K562 (cell line): ENCODE results near the gene MN1. TPM values are rescaled to one million over a fixed set of nuclear protein-coding genes. Genes with fewer than 3 reads are reported as not detected.

ENCODE experiments used
- ATAC-seq: fragments of 200-7000 bp; cut with Tn5 transposase; 3 replicates; pipeline ENCODE4 v1.9.1; 2020; ENCODE audit warnings: moderate library complexity
- BruUV-seq: library from RNA; stranded (reverse); fragments of 400-500 nt; replicated peaks from 2 replicates; lab custom pipeline; 2021; lab: Mats Ljungman, UMichigan
- CTCF ChIA-PET: fragments of 300-600 bp; formaldehyde crosslinking; extraction: SDS; loops from one replicate; lab custom pipeline; 2021; ENCODE audit warnings: low intra/inter-chr PET ratio; lab: Yijun Ruan, JAX
- POLR2A ChIA-PET: fragments of 300-600, 350-650 bp; sonication (Branson Sonifier 250); formaldehyde crosslinking; extraction: SDS; loops from one replicate; lab custom pipeline; 2021; ENCODE audit warnings: antibody characterized with exemption, inconsistent platforms; lab: Yijun Ruan, JAX
- DNase-seq, 4 experiments: peaks; one replicate each; pipeline versions ENCODE4 v3.0.0 to v3.0.0-alpha.2; 2011 to 2018; ENCODE audit warnings: low spot score in 3 of 4, mixed read lengths in 3 of 4; ENCODE audit errors: extremely low read depth in 1 of 4
- FAIRE-seq: peaks from 2 replicates; lab custom pipeline; 2011; peaks lifted over from hg19 to GRCh38; lab: Jason Lieb, UNC
- H2AFZ ChIP-seq: 2 replicates; pipeline ENCODE4 v1.6.0; 2011; ENCODE audit warnings: low read depth, low read length, control low read depth, inconsistent platforms
- H3K27ac ChIP-seq: fragments of 200-600 bp; 3 replicates; pipeline ENCODE4 v1.8.0; 2011; ENCODE audit warnings: low read depth, mild to moderate bottlenecking, control low read depth, inconsistent platforms, low read length, moderate library complexity, mixed read lengths; ENCODE audit errors: extremely low read depth
- H3K27me3 ChIP-seq, 2 experiments: fragments of 300-600 bp in 1 of 2; 2 replicates in 1 of 2; 3 replicates in 1 of 2; pipeline versions ENCODE4 v1.6.0 to v1.8.0; 2011; ENCODE audit warnings: inconsistent platforms in 2 of 2, low read length in 2 of 2, mild to moderate bottlenecking in 1 of 2, mixed read lengths in 1 of 2, moderate library complexity in 1 of 2; ENCODE audit not compliant: control insufficient read depth in 2 of 2, insufficient read depth in 2 of 2
- H3K36me3 ChIP-seq: fragments of 300-600 bp; 3 replicates; pipeline ENCODE4 v1.8.0; 2011; ENCODE audit warnings: mild to moderate bottlenecking, low read length, inconsistent platforms; ENCODE audit not compliant: control insufficient read depth, insufficient read depth
- H3K4me1 ChIP-seq, 2 experiments: fragments of 200-600 bp in 1 of 2; replicated peaks in 1 of 2; 2 replicates in 1 of 2; 3 replicates in 1 of 2; pipeline versions ENCODE4 v1.5.1 to v1.8.0; 2011; ENCODE audit warnings: inconsistent platforms in 2 of 2, low read length in 2 of 2, mild to moderate bottlenecking in 1 of 2, mixed read lengths in 1 of 2, moderate library complexity in 1 of 2; ENCODE audit not compliant: control insufficient read depth in 2 of 2, insufficient read depth in 2 of 2
- H3K4me2 ChIP-seq: 2 replicates; pipeline ENCODE4 v1.6.1; 2011; ENCODE audit warnings: low read length, control low read depth, inconsistent platforms, mixed read lengths; ENCODE audit not compliant: insufficient read depth
- H3K4me3 ChIP-seq: fragments of 200-600 bp; sonication (generic), shearing (Covaris generic); 2 replicates; pipeline ENCODE4 v1.5.1; 2016; ENCODE audit warnings: control low read depth, inconsistent platforms
- H3K79me2 ChIP-seq: fragments of 200-600 bp; 3 replicates; pipeline ENCODE4 v1.8.0; 2011; ENCODE audit warnings: low read length, inconsistent platforms; ENCODE audit not compliant: control insufficient read depth, insufficient read depth
- H3K9ac ChIP-seq, 2 experiments: 2 replicates each; pipeline versions ENCODE4 v1.6.0 to v1.6.1; 2011; ENCODE audit warnings: low read depth in 2 of 2, low read length in 2 of 2, control low read depth in 1 of 2, inconsistent platforms in 1 of 2, mild to moderate bottlenecking in 1 of 2, mixed read lengths in 1 of 2; ENCODE audit not compliant: insufficient read depth in 1 of 2
- H3K9me1 ChIP-seq: one replicate; pipeline ENCODE4 v1.6.0; 2011; ENCODE audit warnings: inconsistent platforms, mild to moderate bottlenecking, low read length, moderate library complexity; ENCODE audit not compliant: control insufficient read depth, insufficient read depth
- H3K9me3 ChIP-seq: replicated peaks from 2 replicates; pipeline ENCODE4 v1.5.1; 2011; ENCODE audit warnings: low read depth, low read length, inconsistent platforms; ENCODE audit not compliant: control insufficient read depth, insufficient read depth
- H4K20me1 ChIP-seq: replicated peaks from 2 replicates; pipeline ENCODE4 v1.6.1; 2011; ENCODE audit warnings: low read length, inconsistent platforms, mixed read lengths; ENCODE audit not compliant: control insufficient read depth, insufficient read depth
- ATF4 ChIP-seq: fragments of 450-650 bp; formaldehyde crosslinking; IDR thresholded peaks from 2 replicates; pipeline ENCODE4 v1.4.0; 2022; ENCODE audit warnings: mild to moderate bottlenecking, moderate library complexity
- MXD1 ChIP-seq: fragments of 250-450 bp; sonication (Bioruptor Pico); IDR thresholded peaks from 2 replicates; pipeline ENCODE4 v1.8.0; 2021; ENCODE audit warnings: borderline replicate concordance, mild to moderate bottlenecking, moderate library complexity; ENCODE audit not compliant: poor library complexity, severe bottlenecking
- MYBL2 ChIP-seq, 2 experiments: fragments of 450-650 bp in 1 of 2; sonication (generic) in 1 of 2; formaldehyde crosslinking in 1 of 2; IDR thresholded peaks; 2 replicates each; pipeline versions ENCODE4 v1.6.1 to v1.8.1; 2017 to 2022; ENCODE audit warnings: borderline replicate concordance in 1 of 2, inconsistent platforms in 1 of 2, low read depth in 1 of 2, mild to moderate bottlenecking in 1 of 2, missing genetic modification reagents in 1 of 2, moderate library complexity in 1 of 2
- WGBS: fragments of 100-300 bp; shearing (Covaris generic); methylation state at CpG from one replicate; pipeline ENCODE4 v1.1.6; 2016; ENCODE audit warnings: low coverage, mixed read lengths; ENCODE audit not compliant: insufficient coverage; ENCODE audit errors: missing lambda C conversion rate; 5-methylcytosine and 5-hydroxymethylcytosine counted together
- in situ Hi-C: fragments of 300-500 bp; cut with MboI; formaldehyde crosslinking; loops from 4 replicates; pipeline ENCODE4 v1.15.0; 2018; ENCODE audit warnings: inconsistent platforms, mixed read lengths
- intact Hi-C: fragments of 100-400 bp; cut with micrococcal nuclease; formaldehyde crosslinking; loops from 2 replicates; pipeline ENCODE4 v1.14.2; 2022
- polyA plus RNA-seq, 8 experiments: library from polyadenylated mRNA; depleted of rRNA in 4 of 8; stranded (reverse) in 5 of 8; unstranded in 3 of 8; fragments of >200 nt; fragmentation: Nextera tagmentation in 2 of 8; fragmentation: Illumina TruSeq in 1 of 8; extraction: Ambion mirVana in 2 of 8; extraction: Trizol in 1 of 8; gene quantifications; 2 replicates each; pipeline versions ENCODE4 v1.2.1 to v1.2.3, GENCODE V29; 2011 to 2014; ENCODE audit warnings: inconsistent platforms in 1 of 8, missing spikeins in 1 of 8
- total RNA-seq, 7 experiments: library from RNA; depleted of rRNA in 6 of 7; stranded (reverse); fragments of >200 nt in 6 of 7; fragmentation: Illumina TruSeq in 2 of 7; extraction: Trizol in 2 of 7; gene quantifications; 2 replicates each; pipeline versions ENCODE4 v1.2.1 to v1.2.3, GENCODE V29; 2011 to 2021; ENCODE audit warnings: low replicate concordance in 1 of 7

Gene MN1
- total and polyA plus RNA-seq, 9 of the 15 experiments (the other 6 are each of a cell fraction or from before 2014, with no cell fraction given) = under 0.01 to 0.05 (median 0.03) TPM; not detected in 5

GRCh38 chr22:27834364-27835185, 33.0 kb upstream of the MN1 start:
- H3K4me2 ChIP-seq = no peak overlapping the region
- no peak overlapping the region for H3K27ac ChIP-seq
- intact Hi-C loops (no loop called here), in situ Hi-C loops (no loop called here)
- no peaks in the 10 kb centered on the region; a peak in 1 of 5 replicates for H3K27me3 ChIP-seq
- H3K4me1 ChIP-seq = peaks cover 5 to 12% of the 10 kb centered on the region in 2 experiments; a peak in 3 of 5 replicates
- POLR2A ChIA-PET = no interaction called here
- 26% methylated on average over 15 of the region's 20 CpGs for WGBS
- no TSS peak for BruUV-seq
- ATAC-seq (peak; percentile 68; the same call in 2 of the 3 replicates), FAIRE-seq (no peak), DNase-seq (no peak)
- H2AFZ ChIP-seq = no peak overlapping the region
- H4K20me1 ChIP-seq = no peaks in the 10 kb centered on the region
- H3K9ac ChIP-seq = no peak overlapping the region
- no peaks in the 10 kb centered on the region for H3K79me2 ChIP-seq
- no peak for TF ChIP-seq MYBL2 (IDR thresholded peaks at IDR 0.05; ENCODE audit: low read depth)
- TF ChIP-seq MYBL2 (CRISPR knock-in tag; IDR thresholded peaks at IDR 0.05; ENCODE audit: borderline replicate concordance) = no peak
- no peak for TF ChIP-seq MXD1 (CRISPR knock-in tag)
- no peak for TF ChIP-seq ATF4 (CRISPR knock-in tag)
- H3K36me3 ChIP-seq = no peaks in the 10 kb centered on the region
- H3K9me1 ChIP-seq = no peaks in the 10 kb centered on the region
- CTCF ChIA-PET = no interaction called here
- H3K9me3 ChIP-seq = no peaks in the 10 kb centered on the region
- no peak overlapping the region for H3K4me3 ChIP-seq
